OCI-LY7 (cell line): ENCODE results near the gene NCKIPSD. TPM values are rescaled to one million over a fixed set of nuclear protein-coding genes. Genes with fewer than 3 reads are reported as not detected.

Experiments
- BruUV-seq: library from RNA; stranded (reverse); fragments of 400-500 nt; replicated peaks from 2 replicates; lab custom pipeline; 2021; lab: Mats Ljungman, UMichigan
- CTCF ChIA-PET: fragments of 300-600 bp; sonication (Branson Sonifier 250); formaldehyde crosslinking; loops from one replicate; lab custom pipeline; 2022; ENCODE audit warnings: antibody characterized with exemption; ENCODE audit not compliant: unreplicated experiment; lab: Charles Lee
- POLR2A ChIA-PET: fragments of 300-600 bp; sonication (Branson Sonifier 250); formaldehyde crosslinking; loops from one replicate; lab custom pipeline; 2022; ENCODE audit warnings: antibody characterized with exemption; lab: Charles Lee
- DNase-seq: peaks from one replicate; pipeline ENCODE4 v3.0.0-alpha.2; 2015; ENCODE audit warnings: low spot score
- H2AFZ ChIP-seq: fragments of 200-600 bp; sonication (generic), shearing (Covaris generic); 2 replicates; pipeline ENCODE4 v1.6.1; 2014; ENCODE audit warnings: mild to moderate bottlenecking, antibody characterized with exemption, low read length, moderate library complexity
- H3K27ac ChIP-seq: fragments of 200-600 bp; sonication (generic); 2 replicates; pipeline ENCODE4 v1.5.1; 2014; ENCODE audit warnings: mixed run types, low read depth, mild to moderate bottlenecking, moderate library complexity, low read length, inconsistent platforms; ENCODE audit not compliant: poor library complexity, severe bottlenecking
- H3K36me3 ChIP-seq: fragments of 200-600 bp; sonication (generic); 2 replicates; pipeline ENCODE4 v1.6.1; 2014; ENCODE audit warnings: mild to moderate bottlenecking, antibody characterized with exemption, low read length, moderate library complexity, mixed read lengths; ENCODE audit not compliant: insufficient read depth
- H3K4me1 ChIP-seq: fragments of 200-600 bp; sonication (generic); 2 replicates; pipeline ENCODE4 v1.5.1; 2014; ENCODE audit warnings: mild to moderate bottlenecking, low read length; ENCODE audit not compliant: insufficient read depth, poor library complexity, severe bottlenecking
- H3K4me2 ChIP-seq: fragments of 200-600 bp; sonication (generic); 2 replicates; pipeline ENCODE4 v1.6.1; 2014; ENCODE audit warnings: mild to moderate bottlenecking, low read length
- H3K4me3 ChIP-seq: fragments of 200-600 bp; sonication (generic); 2 replicates; pipeline ENCODE4 v1.5.1; 2014; ENCODE audit warnings: mild to moderate bottlenecking, low read depth, low read length; ENCODE audit not compliant: poor library complexity, severe bottlenecking
- H3K79me2 ChIP-seq: fragments of 200-600 bp; sonication (generic); 2 replicates; pipeline ENCODE4 v1.6.1; 2016; ENCODE audit warnings: low read depth, mild to moderate bottlenecking, low read length, moderate library complexity, mixed read lengths; ENCODE audit not compliant: insufficient read depth
- H3K9me2 ChIP-seq: fragments of 200-600 bp; sonication (generic); 2 replicates; pipeline ENCODE4 v1.6.1; 2016; ENCODE audit warnings: mild to moderate bottlenecking, low read length, mixed read lengths; ENCODE audit not compliant: insufficient read depth
- H3K9me3 ChIP-seq: fragments of 200-600 bp; sonication (generic); 2 replicates; pipeline ENCODE4 v1.6.1; 2014; ENCODE audit warnings: mild to moderate bottlenecking, mixed run types, low read length, mixed read lengths
- H4K20me1 ChIP-seq: fragments of 200-600 bp; sonication (generic); 2 replicates; pipeline ENCODE4 v1.6.1; 2014; ENCODE audit warnings: mild to moderate bottlenecking, antibody characterized with exemption, low read length, moderate library complexity, mixed read lengths; ENCODE audit not compliant: insufficient read depth
- EZH2phosphoT487 ChIP-seq: fragments of 200-600 bp; sonication (generic); IDR thresholded peaks from 2 replicates; pipeline ENCODE4 v1.6.1; 2018; ENCODE audit warnings: low read depth, borderline replicate concordance, mild to moderate bottlenecking, mixed run types, antibody characterized with exemption, low read length, moderate library complexity, mixed read lengths
- intact Hi-C: fragments of 100-400 bp; cut with micrococcal nuclease; formaldehyde crosslinking; loops from one replicate; pipeline ENCODE4 v1.10.0; 2022; ENCODE audit not compliant: unreplicated experiment
- total RNA-seq, 2 experiments: library from RNA; depleted of rRNA in 1 of 2; stranded (reverse); fragments of >200 nt in 1 of 2; shearing (Covaris generic) in 1 of 2; gene quantifications; 2 replicates each; pipeline ENCODE4 v1.2.3, GENCODE V29; 2014 to 2022
- TF ChIP-seq, protein P1 (sequence below): fragments of 200-600 bp; sonication (generic); conservative IDR thresholded peaks from 2 replicates; pipeline ENCODE4 v1.5.1; 2014; ENCODE audit warnings: mild to moderate bottlenecking, antibody characterized with exemption, low read length, moderate library complexity, mixed read lengths

The NCKIPSD gene
- total RNA-seq, 2 experiments from 2014 or later = 34.8 to 39.9 TPM

DNA sequence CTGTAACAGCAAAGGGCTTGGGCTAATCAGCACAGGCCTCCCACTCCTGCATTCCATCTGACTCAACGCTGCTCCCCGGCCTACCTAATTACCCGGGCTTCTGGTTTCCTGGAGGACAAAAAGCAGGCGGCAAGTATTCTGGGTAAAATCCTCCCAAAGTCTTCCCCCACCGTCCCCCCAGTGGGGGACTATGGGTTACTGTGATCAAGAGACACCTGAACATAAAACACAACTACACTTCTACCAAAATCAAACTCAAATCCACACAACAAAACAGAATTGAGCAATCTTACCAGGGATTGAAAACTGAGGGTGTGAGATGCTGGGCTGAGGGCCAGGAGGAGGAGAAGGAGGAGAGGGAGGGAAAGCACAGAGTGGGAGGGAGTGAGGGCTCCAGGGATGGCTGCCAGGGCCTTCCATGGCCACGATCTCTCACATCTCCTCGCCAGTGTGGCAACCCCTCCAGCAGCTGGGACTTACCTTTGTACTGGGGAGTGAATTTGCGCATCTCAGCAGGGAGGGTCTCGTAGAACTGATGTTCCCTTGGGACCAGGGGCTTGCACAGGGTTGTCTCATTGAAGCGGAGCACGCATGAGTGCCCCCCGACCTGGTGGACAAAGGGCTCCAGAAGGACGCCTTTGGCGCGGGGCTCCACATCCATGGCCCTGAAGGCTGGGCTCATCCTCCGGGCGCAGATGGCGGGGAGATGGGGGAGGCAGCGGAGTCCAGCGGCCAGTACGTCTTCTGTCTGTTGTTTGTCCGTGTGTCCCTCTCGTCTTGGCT lies 9.1 kb upstream of the NCKIPSD start:
- H3K36me3 ChIP-seq = peaks cover 85% of the 10 kb centered on the region
- ChIA-PET CTCF (no interaction called here), POLR2A (no interaction called here)
- no peaks in the 10 kb centered on the region for H3K9me3 ChIP-seq
- no peak for DNase-seq
- H3K27ac ChIP-seq = no peak overlapping the region
- H3K4me2 ChIP-seq = no peak overlapping the region
- TF ChIP-seq, protein P1, sequence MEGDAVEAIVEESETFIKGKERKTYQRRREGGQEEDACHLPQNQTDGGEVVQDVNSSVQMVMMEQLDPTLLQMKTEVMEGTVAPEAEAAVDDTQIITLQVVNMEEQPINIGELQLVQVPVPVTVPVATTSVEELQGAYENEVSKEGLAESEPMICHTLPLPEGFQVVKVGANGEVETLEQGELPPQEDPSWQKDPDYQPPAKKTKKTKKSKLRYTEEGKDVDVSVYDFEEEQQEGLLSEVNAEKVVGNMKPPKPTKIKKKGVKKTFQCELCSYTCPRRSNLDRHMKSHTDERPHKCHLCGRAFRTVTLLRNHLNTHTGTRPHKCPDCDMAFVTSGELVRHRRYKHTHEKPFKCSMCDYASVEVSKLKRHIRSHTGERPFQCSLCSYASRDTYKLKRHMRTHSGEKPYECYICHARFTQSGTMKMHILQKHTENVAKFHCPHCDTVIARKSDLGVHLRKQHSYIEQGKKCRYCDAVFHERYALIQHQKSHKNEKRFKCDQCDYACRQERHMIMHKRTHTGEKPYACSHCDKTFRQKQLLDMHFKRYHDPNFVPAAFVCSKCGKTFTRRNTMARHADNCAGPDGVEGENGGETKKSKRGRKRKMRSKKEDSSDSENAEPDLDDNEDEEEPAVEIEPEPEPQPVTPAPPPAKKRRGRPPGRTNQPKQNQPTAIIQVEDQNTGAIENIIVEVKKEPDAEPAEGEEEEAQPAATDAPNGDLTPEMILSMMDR = no peak
- no peak for TF ChIP-seq EZH2phosphoT487
- H3K9me2 ChIP-seq = no peaks in the 10 kb centered on the region
- H3K4me3 ChIP-seq = no peak overlapping the region
- H3K79me2 ChIP-seq = peaks cover 35% of the 10 kb centered on the region
- no peaks in the 10 kb centered on the region for H3K4me1 ChIP-seq
- no peak overlapping the region for H2AFZ ChIP-seq
- intact Hi-C loops = no loop called here
- H4K20me1 ChIP-seq = peaks cover 4% of the 10 kb centered on the region; the same call in 1 of the 2 replicates
- no TSS peak for BruUV-seq

DNA sequence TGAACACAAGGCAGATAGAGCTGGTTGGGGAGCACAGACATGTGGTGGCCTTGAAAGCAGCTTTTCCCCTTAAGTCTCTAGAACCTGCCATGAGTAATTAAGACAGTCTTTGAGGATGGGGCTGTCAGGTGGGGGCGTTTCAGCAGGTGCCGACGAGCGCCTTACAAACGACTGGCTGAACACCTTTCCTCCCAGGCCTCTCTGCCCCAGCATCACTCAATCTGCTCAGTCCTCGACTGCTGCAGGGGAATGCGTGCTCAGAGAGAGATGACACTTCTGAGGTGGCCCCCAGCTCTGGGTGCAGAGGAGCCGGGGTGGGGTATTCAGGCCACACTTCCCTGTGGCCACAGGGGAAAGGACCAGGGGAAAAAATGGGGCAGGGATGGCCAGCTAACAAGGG lies 8.1 kb upstream of the NCKIPSD start:
- intact Hi-C loops = no loop called here
- peaks cover 25% of the 10 kb centered on the region for H3K79me2 ChIP-seq
- peaks cover 85% of the 10 kb centered on the region for H3K36me3 ChIP-seq
- no peak for TF ChIP-seq EZH2phosphoT487
- TF ChIP-seq, protein P1 = no peak
- ChIA-PET CTCF (no interaction called here), POLR2A (no interaction called here)
- no peak overlapping the region for H2AFZ ChIP-seq
- H3K4me1 ChIP-seq = no peaks in the 10 kb centered on the region
- peaks cover 4% of the 10 kb centered on the region; the same call in 1 of the 2 replicates for H4K20me1 ChIP-seq
- H3K4me2 ChIP-seq = no peak overlapping the region
- H3K27ac ChIP-seq = no peak overlapping the region
- no peak overlapping the region for H3K4me3 ChIP-seq
- BruUV-seq = TSS peak; percentile 49
- no peaks in the 10 kb centered on the region for H3K9me3 ChIP-seq
- DNase-seq = no peak
- no peaks in the 10 kb centered on the region for H3K9me2 ChIP-seq

DNA sequence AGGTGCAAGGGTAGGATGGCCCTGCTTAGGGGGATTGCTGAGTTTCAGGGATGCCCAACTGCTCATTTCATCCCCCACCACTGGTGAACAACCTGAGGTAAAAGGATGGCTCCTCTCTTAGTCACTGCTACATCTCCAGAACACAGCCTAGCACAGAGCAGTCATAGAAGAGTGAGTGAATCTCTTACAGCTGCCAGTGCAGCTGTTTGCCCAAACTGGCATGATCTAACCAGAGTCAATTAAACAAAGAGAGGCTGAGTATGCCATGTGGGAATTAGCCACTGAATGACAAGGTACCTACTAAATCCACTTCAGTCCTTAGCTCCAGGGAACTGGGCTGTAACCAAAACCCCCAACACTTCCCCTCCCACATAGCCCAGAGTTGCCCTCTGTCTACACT lies 6.8 kb upstream of the NCKIPSD start:
- Histone ChIP-seq H3K36me3 (peaks cover 85% of the 10 kb centered on the region), H3K27ac (no peak overlapping the region), H3K9me2 (no peaks in the 10 kb centered on the region), H3K4me1 (no peaks in the 10 kb centered on the region), H2AFZ (no peak overlapping the region), H3K79me2 (peaks cover 14% of the 10 kb centered on the region; the same call in 1 of the 2 replicates), H3K9me3 (no peaks in the 10 kb centered on the region), H3K4me3 (no peak overlapping the region), H3K4me2 (no peak overlapping the region), H4K20me1 (peaks cover 4% of the 10 kb centered on the region; the same call in 1 of the 2 replicates)
- DNase-seq = no peak
- intact Hi-C loops = no loop called here
- ChIA-PET POLR2A (interaction anchor here (0.7 to 1.1 kb wide), 2 partner anchors 15 to 22 kb away, joined by 3 read pairs; no protein-coding TSS in a partner anchor), CTCF (no interaction called here)
- TF ChIP-seq, protein P1 = no peak
- no peak for TF ChIP-seq EZH2phosphoT487
- BruUV-seq = no TSS peak
